Raji (cell line): ENCODE measurements around the gene FOXL3.

ENCODE experiments used
- POLR2A ChIP-seq: IDR thresholded peaks from 2 replicates; pipeline ENCODE4 v1.6.1; 2011; ENCODE audit warnings: low read depth, low read length, control low read depth; ENCODE audit not compliant: insufficient read depth

The FOXL3 gene

GRCh38 chr7:302054-302992, 12.4 kb downstream of the FOXL3 start:
- no peak for TF ChIP-seq POLR2A

- no peak for TF ChIP-seq POLR2A
Observed at GRCh38 chr7:303425-303824, 13.5 kb downstream of the FOXL3 start.

GRCh38 chr7:303884-304573, 14.1 kb downstream of the FOXL3 start:
- no peak for TF ChIP-seq POLR2A

- TF ChIP-seq POLR2A, result no peak
Observed at GRCh38 chr7:304574-305409, 14.8 kb downstream of the FOXL3 start.

- no peak for TF ChIP-seq POLR2A
Observed at GRCh38 chr7:305410-306151, 15.6 kb downstream of the FOXL3 start.

GRCh38 chr7:307970-308369, 18.0 kb downstream of the FOXL3 start:
- TF ChIP-seq POLR2A, result no peak

GRCh38 chr7:309586-310228, 19.7 kb downstream of the FOXL3 start:
- TF ChIP-seq POLR2A, result no peak

GRCh38 chr7:311131-311680, 21.2 kb downstream of the FOXL3 start:
- TF ChIP-seq POLR2A, result no peak

GRCh38 chr7:311796-312195, 21.8 kb downstream of the FOXL3 start:
- TF ChIP-seq POLR2A, result no peak

GRCh38 chr7:312424-312823, 22.5 kb downstream of the FOXL3 start:
- TF ChIP-seq POLR2A, result no peak

GRCh38 chr7:314853-315252, 24.9 kb downstream of the FOXL3 start:
- TF ChIP-seq POLR2A, result no peak

GRCh38 chr7:315516-316265, 25.7 kb downstream of the FOXL3 start:
- no peak for TF ChIP-seq POLR2A

- no peak for TF ChIP-seq POLR2A
Observed at GRCh38 chr7:317643-318405, 27.9 kb downstream of the FOXL3 start.

- no peak for TF ChIP-seq POLR2A
Observed at GRCh38 chr7:318476-318875, 28.5 kb downstream of the FOXL3 start.
